NCI-H1436 treated with DMSO at 0.1 percent for 48 hours (cell line): ENCODE results near the gene CAMK2B.

Experiments used
- DNase-seq: peaks from one replicate; lab custom pipeline; 2025; lab: John Stamatoyannopoulos, UW

The CAMK2B gene

GRCh38 chr7:44325201-44325671, at the start of gene CAMK2B:
Gene CAMK2B, minus strand, starts transcription at chr7:44325594. Its CDS starts 173 bp downstream, at chr7:44325421.
- no peak for DNase-seq

DNA sequence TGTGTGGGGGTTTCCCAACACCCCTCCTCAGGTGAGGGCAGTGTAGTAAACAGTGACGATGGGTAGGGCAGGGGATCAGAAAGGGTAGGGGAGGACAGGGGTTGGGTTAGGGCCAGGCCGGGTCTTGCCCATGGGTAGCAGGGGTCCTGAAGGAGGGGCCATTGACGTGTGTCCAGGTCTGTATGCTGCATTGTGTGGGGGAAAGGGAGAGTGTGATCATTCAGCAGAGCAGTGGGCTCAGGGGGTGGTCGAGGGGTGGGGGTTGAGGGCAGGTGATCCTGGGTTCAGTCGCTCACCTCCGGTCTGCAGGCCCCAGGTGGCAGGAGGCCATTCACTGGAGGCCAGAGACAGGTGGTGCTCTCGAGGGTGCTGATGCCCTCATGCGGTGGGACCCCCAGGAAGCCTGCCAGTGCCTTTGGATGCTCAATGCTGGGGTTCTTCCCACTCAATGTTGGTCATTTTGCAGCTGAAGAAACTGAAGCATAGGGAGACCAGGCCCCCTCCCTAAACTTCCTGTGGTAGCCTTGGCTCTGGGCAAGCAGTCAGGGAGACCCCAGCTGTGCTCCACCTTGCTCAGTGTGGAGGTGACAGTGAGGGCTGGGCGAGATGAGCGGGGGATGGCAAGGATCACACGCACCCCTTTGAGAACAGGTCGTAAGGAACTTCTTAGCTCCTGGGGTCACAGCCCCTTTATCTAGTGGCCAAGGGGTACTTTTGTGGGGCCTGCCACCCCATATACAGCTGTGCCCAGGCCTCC, 48.8 kb upstream of the CAMK2B start:
- no peak for DNase-seq

DNA sequence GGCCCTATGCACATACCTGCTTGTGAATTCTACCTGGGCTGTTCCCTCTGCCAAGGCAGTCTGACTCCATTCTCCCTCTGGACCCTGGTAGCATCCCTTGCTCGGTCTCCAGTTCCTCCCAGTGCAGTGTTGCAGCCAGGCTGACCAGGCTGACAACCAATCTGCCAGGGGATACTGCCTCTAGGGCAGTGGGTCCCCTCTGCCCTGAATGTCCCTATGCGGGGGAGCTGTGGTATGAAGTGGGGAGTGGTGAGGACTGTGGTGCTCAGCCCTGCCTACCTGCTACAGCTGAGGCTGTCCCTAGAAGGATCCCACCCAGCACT, 48.0 kb upstream of the CAMK2B start:
- DNase-seq: no peak

GRCh38 chr7:44372560-44373417, 47.4 kb upstream of the CAMK2B start:
- DNase-seq: no peak

DNA sequence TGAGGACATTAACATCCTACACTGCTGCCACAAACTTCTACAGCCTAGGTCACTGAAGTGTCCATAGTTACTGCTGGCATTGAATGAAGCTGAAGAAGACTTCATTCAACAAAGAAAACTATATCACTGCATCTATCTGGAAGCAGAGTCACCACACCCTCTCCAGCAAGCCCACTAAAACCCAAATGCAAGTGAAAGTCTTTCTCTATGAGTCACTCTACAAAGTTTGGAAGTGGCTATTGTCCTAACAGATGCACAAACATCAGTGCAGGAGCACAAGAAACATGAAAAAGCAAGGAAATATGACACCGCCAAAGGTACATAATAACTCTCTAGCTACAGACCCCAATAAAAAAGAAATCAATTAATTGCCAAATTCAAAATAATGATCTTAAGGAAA, 43.5 kb upstream of the CAMK2B start:
- DNase-seq: no peak

DNA sequence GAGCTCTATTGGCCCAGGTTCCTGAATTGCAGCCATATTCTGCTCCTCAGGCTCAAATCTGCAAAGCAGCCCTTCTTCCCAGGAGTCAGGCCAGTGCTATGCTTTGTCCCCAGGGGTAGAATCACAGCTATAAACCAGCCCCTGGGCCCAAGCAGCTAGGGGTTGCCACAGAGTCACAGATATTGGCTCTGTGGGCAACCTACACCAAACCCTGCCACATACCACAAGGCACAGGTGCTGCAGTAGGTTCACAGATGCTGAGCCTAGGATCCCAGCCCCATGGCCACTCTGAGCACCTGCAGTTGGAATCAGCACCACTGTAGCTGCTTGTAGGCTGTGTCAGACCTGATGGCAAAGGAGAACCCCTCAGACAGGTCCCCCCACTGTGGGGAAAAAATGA, 43.1 kb upstream of the CAMK2B start:
- DNase-seq: no peak

GRCh38 chr7:44367475-44368043, 42.2 kb upstream of the CAMK2B start:
- DNase-seq: no peak

- no peak for DNase-seq
Measured at GRCh38 chr7:44366986-44367385, 41.6 kb upstream of the CAMK2B start.

- DNase-seq: no peak
Measured at GRCh38 chr7:44353668-44354067, 28.3 kb upstream of the CAMK2B start.

GRCh38 chr7:44348851-44349781, 23.7 kb upstream of the CAMK2B start:
- DNase-seq: no peak

DNA sequence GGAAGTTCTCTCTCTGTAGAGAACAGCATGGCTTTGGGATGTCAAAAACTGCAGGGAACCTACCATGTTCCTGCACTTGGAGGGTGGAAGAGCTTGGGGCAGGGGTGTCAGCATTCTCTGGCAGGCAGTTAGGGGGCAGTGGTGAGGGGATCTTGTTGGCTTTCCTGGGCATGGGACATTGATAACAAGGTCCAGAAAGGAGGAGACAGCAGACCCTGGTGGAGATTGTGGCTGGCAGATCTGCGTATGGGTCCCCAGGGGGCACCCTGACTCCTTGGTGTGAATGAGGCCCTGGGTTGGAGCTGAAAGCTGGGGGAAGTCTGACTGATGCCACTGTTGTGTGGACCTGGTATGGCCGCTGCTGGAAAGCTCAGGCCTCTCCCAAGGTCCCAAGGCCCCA, 22.9 kb upstream of the CAMK2B start:
- no peak for DNase-seq

- no peak for DNase-seq
Measured at GRCh38 chr7:44347546-44348114, 22.2 kb upstream of the CAMK2B start.

- DNase-seq: no peak
Measured at GRCh38 chr7:44346063-44346462, 20.7 kb upstream of the CAMK2B start.

DNA sequence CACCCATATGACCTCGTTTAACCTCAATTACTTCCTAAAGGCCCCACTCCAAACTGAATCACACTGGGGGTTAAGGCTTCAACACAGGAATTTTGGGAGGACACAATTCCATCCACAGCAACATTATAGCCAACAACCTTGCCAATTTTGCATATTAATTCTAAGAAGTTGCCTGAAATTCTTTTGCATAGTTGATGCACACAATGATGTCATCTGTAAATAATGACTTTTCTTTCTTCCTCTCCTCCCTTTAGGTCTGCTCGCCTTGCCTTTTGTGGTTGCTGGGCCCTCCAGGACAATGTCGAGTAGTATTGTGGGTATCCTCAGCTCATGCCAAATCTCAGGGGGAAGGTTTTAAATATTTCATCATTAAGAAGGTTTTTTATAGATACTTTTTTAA, 16.0 kb upstream of the CAMK2B start:
- DNase-seq: no peak

DNA sequence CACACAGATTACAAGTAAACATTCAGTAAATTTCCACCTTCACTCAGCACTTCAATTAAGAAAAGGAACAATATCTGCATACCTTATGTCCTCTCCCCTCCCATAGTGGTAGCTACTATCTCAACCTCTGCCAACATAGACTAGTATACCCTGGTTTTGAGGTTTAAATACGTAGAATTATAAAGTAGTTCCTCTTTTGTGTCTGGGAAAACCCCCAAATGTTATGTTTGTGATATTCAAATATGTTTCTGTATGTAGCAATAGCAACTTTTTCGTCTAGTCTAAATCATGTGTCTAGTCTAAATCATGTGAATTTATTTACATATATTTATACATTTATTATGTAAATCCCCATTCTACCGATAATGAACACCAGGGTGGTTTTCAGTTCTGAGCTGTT, 13.2 kb upstream of the CAMK2B start:
- DNase-seq: no peak

GRCh38 chr7:44336491-44336890, 11.1 kb upstream of the CAMK2B start:
- no peak for DNase-seq

DNA sequence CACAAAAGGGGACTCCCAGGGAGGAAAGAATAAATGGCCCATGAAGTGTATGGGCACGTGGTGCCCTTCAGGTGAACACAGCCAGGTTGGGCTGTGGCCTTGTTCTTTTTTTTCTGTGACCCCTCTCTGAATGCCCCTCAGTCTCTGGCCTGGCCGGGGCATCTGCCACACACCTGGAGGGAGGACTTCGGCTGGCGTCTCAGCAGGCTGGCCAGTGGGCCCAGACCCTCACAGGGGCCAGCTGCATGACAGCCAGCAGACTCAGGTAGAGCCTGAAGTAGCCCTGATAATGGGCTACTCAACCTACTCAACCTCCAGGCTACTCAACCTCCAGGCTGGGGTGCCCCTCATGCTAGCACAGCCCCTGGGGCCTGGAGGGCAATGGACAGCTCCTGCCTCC, 9.8 kb upstream of the CAMK2B start:
- no peak for DNase-seq

GRCh38 chr7:44334734-44335097, 9.3 kb upstream of the CAMK2B start:
- no peak for DNase-seq

DNA sequence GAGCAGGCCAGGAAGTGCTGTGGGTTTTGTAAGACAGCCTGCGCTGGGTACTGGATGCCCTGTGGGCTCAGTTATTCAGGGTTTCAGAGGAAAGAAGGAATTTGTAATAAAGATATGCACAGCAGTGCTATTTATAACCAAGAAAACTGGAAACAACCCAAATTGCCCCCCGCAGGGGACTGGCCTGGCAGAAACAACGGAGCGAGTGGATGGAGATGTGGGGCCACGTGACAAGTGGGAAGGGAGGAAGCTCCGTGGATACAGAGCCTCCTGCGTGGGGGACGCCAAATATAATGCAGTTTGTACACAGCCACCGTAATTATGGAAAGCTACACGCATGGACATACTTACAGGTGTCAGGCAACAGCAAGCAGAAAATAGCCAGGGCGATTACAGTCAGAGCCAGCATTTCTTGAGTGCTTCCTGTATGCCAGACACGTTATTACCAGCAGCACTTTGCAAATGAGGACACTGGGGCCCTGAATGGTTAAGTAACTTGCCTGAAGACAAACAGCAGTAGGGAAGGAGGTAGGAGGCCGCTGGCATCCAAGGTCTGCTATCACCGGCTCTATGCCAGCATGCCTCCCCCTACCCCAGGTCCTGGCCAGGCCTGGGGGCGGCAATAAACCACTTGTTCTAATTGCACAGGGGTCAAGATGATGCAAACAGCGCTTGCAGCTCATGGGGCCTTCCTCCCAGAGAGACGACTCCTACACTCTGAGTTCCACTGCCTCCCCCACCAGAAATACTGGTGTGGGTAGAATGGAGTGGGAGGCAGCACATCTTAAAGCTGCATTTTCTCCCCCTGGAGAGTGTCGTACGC, 8.7 kb upstream of the CAMK2B start:
- DNase-seq: no peak

DNA sequence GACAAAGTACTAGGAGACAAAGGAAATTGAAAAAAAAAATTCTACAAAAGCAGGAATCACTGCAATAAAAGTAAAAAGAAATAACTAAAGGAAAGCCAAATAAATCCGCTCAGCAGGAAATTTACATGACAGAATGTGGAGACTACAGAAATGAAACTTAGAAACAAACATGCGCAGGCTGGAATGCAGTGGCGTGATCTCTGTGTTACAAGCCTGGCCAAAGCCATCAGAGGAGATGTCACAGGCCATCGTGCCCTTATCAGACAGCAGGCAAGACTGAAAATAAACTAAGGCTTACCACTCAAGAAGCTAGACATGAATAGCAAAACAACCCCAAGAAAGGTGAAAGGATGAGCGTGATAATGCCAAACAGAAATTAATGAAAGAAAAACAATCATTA, 6.3 kb upstream of the CAMK2B start:
- no peak for DNase-seq

DNA sequence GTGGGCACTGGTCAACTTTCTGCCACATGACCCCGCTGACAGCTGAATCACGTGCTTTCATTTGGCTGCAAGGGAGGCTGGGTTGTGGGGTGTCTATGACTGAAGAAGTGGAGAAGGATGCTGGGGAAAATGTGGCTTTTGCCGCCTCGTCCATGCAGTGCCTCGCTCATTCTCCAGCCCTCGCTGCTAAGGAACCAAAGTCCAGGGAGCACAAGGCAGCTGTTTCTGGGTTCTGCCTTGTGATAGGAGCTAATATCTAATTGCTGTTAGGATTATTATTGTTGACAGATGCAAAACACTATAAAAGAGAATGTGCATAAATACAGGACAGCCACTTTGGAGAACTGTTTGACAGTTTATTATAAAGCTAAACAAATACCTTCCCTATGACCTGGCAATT, 4.9 kb upstream of the CAMK2B start:
- no peak for DNase-seq
